ENCODE measurements around the gene SCART1.
"Not testable (repeated sequence)": the region's sequence is repeated elsewhere in the genome, so short reads cannot be mapped to it uniquely, and the experiment has no call there.

SCART1 gene

GRCh38 chr10:133464582-133465031 lies 10.9 kb downstream of the SCART1 start:
- no peak for TF ChIP-seq CTCF (IDR thresholded peaks at IDR 0.05; ENCODE audit: insufficient read depth, low read depth, low read length, missing control alignments)
- H3K4me3 ChIP-seq (ENCODE audit: low read depth, low read length): no peak overlapping the region
- DNase-seq (ENCODE audit: low read depth): no peak

GRCh38 chr10:133465191-133465949 lies 11.6 kb downstream of the SCART1 start:
- H3K4me3 ChIP-seq (ENCODE audit: low read depth, low read length): no peak overlapping the region
- no peak for TF ChIP-seq CTCF (IDR thresholded peaks at IDR 0.05; ENCODE audit: insufficient read depth, low read depth, low read length, missing control alignments)
- DNase-seq (ENCODE audit: low read depth): no peak

- TF ChIP-seq CTCF (IDR thresholded peaks at IDR 0.05; ENCODE audit: insufficient read depth, low read depth, low read length, missing control alignments): no peak
- H3K4me3 ChIP-seq (ENCODE audit: low read depth, low read length): no peak overlapping the region
- no peak for DNase-seq (ENCODE audit: low read depth)
Observed at GRCh38 chr10:133465950-133466474, 12.3 kb downstream of the SCART1 start.

GRCh38 chr10:133466683-133467275 lies 13.0 kb downstream of the SCART1 start:
- no peak overlapping the region for H3K4me3 ChIP-seq (ENCODE audit: low read depth, low read length)
- DNase-seq (ENCODE audit: low read depth): no peak
- no peak for TF ChIP-seq CTCF (IDR thresholded peaks at IDR 0.05; ENCODE audit: insufficient read depth, low read depth, low read length, missing control alignments)

GRCh38 chr10:133467286-133467911 lies 13.7 kb downstream of the SCART1 start:
- no peak for TF ChIP-seq CTCF (IDR thresholded peaks at IDR 0.05; ENCODE audit: insufficient read depth, low read depth, low read length, missing control alignments)
- no peak for DNase-seq (ENCODE audit: low read depth)
- H3K4me3 ChIP-seq (ENCODE audit: low read depth, low read length): no peak overlapping the region

- DNase-seq (ENCODE audit: low read depth); H3K4me3 ChIP-seq (ENCODE audit: low read depth, low read length): not testable (repeated sequence)
Observed at GRCh38 chr10:133469205-133469604, 15.5 kb downstream of the SCART1 start.
